Measurements from ENCODE around the gene DNAJC5.

The DNAJC5 gene

GRCh38 chr20:63861365-63861934 is 33.5 kb upstream of the DNAJC5 start, which contains the start of gene ABHD16B:
Gene ABHD16B (plus strand): TSS chr20:63861498. CDS start chr20:63861541, 43 bp downstream.
- Mint-ChIP-seq H3K4me1 (peaks cover 71% of the 10 kb centered on the region), H3K36me3 (ENCODE audit: low read depth) (peaks cover 5% of the 10 kb centered on the region), H3K9me3 (no peaks in the 10 kb centered on the region), H3K27ac (peak within 1 kb of the TSS; percentile 66), H3K4me3 (no peak within 1 kb of the TSS), H3K27me3 (ENCODE audit: low read depth, poor library complexity) (peaks cover 5% of the 10 kb centered on the region)
- no peak for TF ChIP-seq CTCF (IDR thresholded peaks at IDR 0.05)
- no peak for DNase-seq

GRCh38 chr20:63861981-63862901 is 32.7 kb upstream of the DNAJC5 start:
- TF ChIP-seq CTCF (IDR thresholded peaks at IDR 0.05), result no peak
- no peak overlapping the region for H3K27ac Mint-ChIP-seq
- peaks cover 64% of the 10 kb centered on the region for H3K4me1 Mint-ChIP-seq
- DNase-seq, result no peak
- H3K4me3 Mint-ChIP-seq, result no peak overlapping the region
- peaks cover 5% of the 10 kb centered on the region for H3K27me3 Mint-ChIP-seq (ENCODE audit: low read depth, poor library complexity)
- no peaks in the 10 kb centered on the region for H3K9me3 Mint-ChIP-seq
- peaks cover 5% of the 10 kb centered on the region for H3K36me3 Mint-ChIP-seq (ENCODE audit: low read depth)

DNA sequence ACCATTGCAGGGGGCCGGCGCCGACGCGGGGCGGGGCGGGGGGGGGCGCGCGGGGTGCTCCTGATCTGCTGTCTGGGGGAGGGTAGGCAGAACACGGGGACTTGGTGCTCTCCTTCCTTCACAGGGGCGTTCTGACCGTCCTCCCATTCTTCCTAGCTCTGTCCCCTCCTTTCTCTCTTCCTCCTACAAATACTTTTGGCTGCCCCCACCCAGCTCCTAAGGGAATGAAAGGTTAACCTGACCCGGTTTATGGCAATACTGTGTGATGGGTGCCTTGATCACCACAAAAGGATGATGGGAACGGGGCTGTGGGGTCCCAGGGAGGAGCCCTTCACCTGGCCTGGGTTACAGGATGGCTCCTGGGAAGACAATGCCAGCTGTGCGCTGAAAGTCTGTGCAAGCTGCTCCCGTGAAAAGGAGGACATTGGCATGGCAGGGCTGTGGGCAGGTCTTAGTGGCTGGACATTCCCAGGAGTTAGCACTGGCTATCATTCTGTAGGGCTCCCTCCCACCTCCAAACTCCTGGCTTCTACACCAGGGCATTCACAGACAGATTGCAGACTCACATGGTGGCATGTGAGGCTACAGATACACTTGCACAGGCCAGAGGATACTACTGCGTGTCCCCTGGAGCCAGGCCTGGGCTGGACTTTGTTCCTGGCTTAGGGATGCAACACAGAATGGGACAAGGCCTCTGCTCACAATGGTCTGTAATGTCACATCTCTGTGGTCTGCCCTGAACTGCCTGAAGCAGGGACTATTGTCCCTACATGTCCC is 31.7 kb upstream of the DNAJC5 start:
- H3K27ac Mint-ChIP-seq, result peak overlapping the region; percentile 95
- TF ChIP-seq CTCF (IDR thresholded peaks at IDR 0.05), result no peak

DNA sequence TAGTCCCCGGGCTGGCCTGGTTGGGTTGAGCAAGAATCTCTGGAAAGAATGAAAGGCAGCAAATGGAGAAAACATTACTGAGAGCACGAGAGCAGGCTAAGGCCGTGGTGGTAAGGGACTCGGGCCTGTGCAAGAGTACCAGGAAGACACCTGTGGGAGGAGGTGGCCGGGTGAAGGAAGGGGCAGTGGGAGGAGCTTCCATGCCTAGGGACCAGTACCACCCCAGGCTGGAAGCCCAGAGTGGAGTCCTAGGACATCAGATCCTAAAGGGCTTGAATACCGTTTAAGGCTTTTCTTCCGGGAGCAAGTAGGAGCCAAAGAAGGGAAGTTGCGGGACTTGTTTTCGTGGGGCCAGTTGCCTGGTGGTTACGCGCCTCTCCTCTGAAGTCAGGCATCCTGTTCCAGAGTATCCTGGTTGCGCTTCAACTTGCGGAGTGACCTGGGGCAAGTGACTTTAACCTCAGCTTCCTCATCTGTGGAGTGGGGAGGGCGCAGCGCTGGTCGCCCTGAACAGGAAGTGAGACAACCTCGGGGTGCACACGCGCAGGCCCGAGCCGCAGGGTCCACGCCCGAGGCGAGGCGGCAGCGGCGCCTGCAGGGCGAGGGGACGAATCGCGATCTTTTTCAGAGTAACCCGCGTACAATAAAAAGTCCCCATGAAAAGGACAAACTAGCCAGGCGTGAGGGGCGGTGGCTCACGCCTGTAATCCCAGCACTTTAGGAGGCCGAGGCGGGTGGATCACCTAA is 31.0 kb upstream of the DNAJC5 start:
- Mint-ChIP-seq H3K4me1 (peaks cover 47% of the 10 kb centered on the region), H3K27me3 (ENCODE audit: low read depth, poor library complexity) (peaks cover 5% of the 10 kb centered on the region), H3K27ac (peak overlapping the region; percentile 95), H3K4me3 (peak overlapping the region; percentile 95), H3K36me3 (ENCODE audit: low read depth) (peaks cover 13% of the 10 kb centered on the region), H3K9me3 (no peaks in the 10 kb centered on the region)
- TF ChIP-seq CTCF (IDR thresholded peaks at IDR 0.05), result peak; percentile 45
- peak; percentile 69 for DNase-seq

More for the DNA sequence above, 31.7 kb upstream of the DNAJC5 start:
- Mint-ChIP-seq H3K27me3 (ENCODE audit: low read depth, poor library complexity) (peaks cover 5% of the 10 kb centered on the region), H3K4me3 (peak overlapping the region; percentile 95), H3K9me3 (no peaks in the 10 kb centered on the region), H3K4me1 (peaks cover 54% of the 10 kb centered on the region), H3K36me3 (ENCODE audit: low read depth) (peaks cover 9% of the 10 kb centered on the region)
- no peak for DNase-seq

- peaks cover 5% of the 10 kb centered on the region for H3K27me3 Mint-ChIP-seq (ENCODE audit: low read depth, poor library complexity)
- no peak for DNase-seq
- H3K36me3 Mint-ChIP-seq (ENCODE audit: low read depth), result peaks cover 19% of the 10 kb centered on the region
- no peak for TF ChIP-seq CTCF (IDR thresholded peaks at IDR 0.05)
- H3K4me1 Mint-ChIP-seq, result peaks cover 41% of the 10 kb centered on the region
- peak overlapping the region; percentile 95 for H3K27ac Mint-ChIP-seq
- no peaks in the 10 kb centered on the region for H3K9me3 Mint-ChIP-seq
- H3K4me3 Mint-ChIP-seq, result peak overlapping the region; percentile 95
These were observed 30.4 kb upstream of the DNAJC5 start for GRCh38 chr20:63864545-63864977.
